Sigmoid colon (tissue), 4 donors: ENCODE data around the gene GPR157.

Experiments
- CTCF ChIP-seq, 4 experiments: fragments of 450-650 bp in 3 of 4; fragments of 200-600 bp in 1 of 4; IDR thresholded peaks; one replicate each; pipeline ENCODE4 v1.5.1; 2016 to 2019; ENCODE audit warnings: antibody characterized with exemption in 4 of 4, mild to moderate bottlenecking in 3 of 4, moderate library complexity in 2 of 4
- EP300 ChIP-seq, 4 donors: sonication (generic); formaldehyde crosslinking; IDR thresholded peaks; one replicate each; pipeline ENCODE4 v1.6.1; 2017; ENCODE audit warnings: antibody characterized with exemption in 4 of 4
- POLR2A ChIP-seq, 2 donors: fragments of 450-650 bp; IDR thresholded peaks; one replicate each; pipeline ENCODE4 v1.6.1; 2016; ENCODE audit warnings: antibody characterized with exemption in 2 of 2, mild to moderate bottlenecking in 2 of 2, moderate library complexity in 2 of 2

DNA sequence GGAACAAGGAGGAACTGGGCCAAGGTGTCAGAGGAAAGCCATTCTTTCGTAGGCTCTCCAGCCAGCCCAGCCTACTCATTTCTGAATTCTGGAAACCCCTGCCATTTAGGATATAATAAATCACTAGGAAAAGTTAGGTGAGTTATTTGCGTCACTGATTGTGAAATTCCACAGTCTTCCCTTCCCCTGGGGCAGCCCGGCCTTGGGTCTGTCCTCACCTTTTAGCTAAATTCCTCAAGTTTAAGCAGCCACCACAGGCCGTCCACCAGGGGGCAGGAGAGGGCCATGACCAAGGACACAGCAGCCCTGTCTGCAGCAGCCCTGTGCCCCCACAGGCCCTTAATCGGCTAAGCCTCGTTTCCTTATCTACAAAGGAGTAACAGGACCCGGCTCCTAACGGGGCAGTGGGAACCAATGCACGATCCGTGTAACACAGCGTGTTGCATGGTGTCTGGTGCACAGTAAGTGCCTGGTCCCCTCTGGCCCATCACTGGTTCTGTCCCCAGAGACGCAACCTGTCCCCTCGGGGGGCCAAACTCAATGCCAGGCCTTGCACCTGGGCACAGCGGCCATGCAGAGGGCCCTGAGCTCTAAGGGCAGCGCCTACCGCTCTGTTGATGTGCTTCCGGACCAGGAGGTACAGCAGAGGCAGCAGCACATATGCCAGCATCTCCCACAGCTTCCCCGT lies 18.1 kb downstream of the GPR157 start:
- TF ChIP-seq POLR2A (IDR thresholded peaks at IDR 0.05) (no peak), CTCF (IDR thresholded peaks at IDR 0.05) (peak; percentile 82 to 97 (median 88)), EP300 (IDR thresholded peaks at IDR 0.05) (no peak)
